ENCODE measurements around the gene SLC6A19.

SLC6A19 gene

GRCh38 chr5:1274471-1274870 is 73.1 kb downstream of the SLC6A19 start:
- no peaks in the 10 kb centered on the region for H3K27me3 ChIP-seq (ENCODE audit: control insufficient read depth in 1 of 2, insufficient read depth in 1 of 2, low read length in 2 of 2)
- no peak overlapping the region for H3K9ac ChIP-seq (ENCODE audit: low read length)
- no peak overlapping the region for H3K4ac ChIP-seq (ENCODE audit: low read depth in 1 of 2, low read length in 2 of 2)
- no peak overlapping the region for H2AK5ac ChIP-seq (ENCODE audit: low read length, severe bottlenecking)
- no peak overlapping the region for H4K8ac ChIP-seq (ENCODE audit: low read length)
- no peak overlapping the region for H3K14ac ChIP-seq (ENCODE audit: low read length in 2 of 2)
- H2BK15ac ChIP-seq (ENCODE audit: low read depth, poor library complexity, severe bottlenecking) = no peak overlapping the region
- H3K23ac ChIP-seq (ENCODE audit: low read length in 2 of 2) = no peak overlapping the region
- peaks cover 4% of the 10 kb centered on the region for H3K9me3 ChIP-seq (ENCODE audit: control insufficient read depth, low read length)
- H2BK120ac ChIP-seq (ENCODE audit: low read depth, low read length) = no peak overlapping the region
- no peak overlapping the region for H3K4me2 ChIP-seq (ENCODE audit: low read length, poor library complexity, severe bottlenecking)
- H4K91ac ChIP-seq (ENCODE audit: low read length) = no peak overlapping the region
- H2AFZ ChIP-seq (ENCODE audit: low read depth, low read length) = no peak overlapping the region
- no peak overlapping the region for H3K27ac ChIP-seq (ENCODE audit: low read length, poor library complexity, severe bottlenecking)
- 89% methylated on average over 16 of the region's 16 CpGs for WGBS
- H3K18ac ChIP-seq (ENCODE audit: low read depth in 1 of 2, low read length in 2 of 2) = no peak overlapping the region
- H3K4me1 ChIP-seq (ENCODE audit: control insufficient read depth, insufficient read depth, low read depth, low read length) = no peaks in the 10 kb centered on the region
- no peak for DNase-seq
- no peak overlapping the region for H2BK5ac ChIP-seq (ENCODE audit: low read depth, low read length, poor library complexity, severe bottlenecking)
- no peak overlapping the region for H2BK12ac ChIP-seq (ENCODE audit: low read length in 2 of 2)
- H3K4me3 ChIP-seq (ENCODE audit: insufficient read depth in 1 of 2, low read depth in 1 of 2, low read length in 2 of 2) = no peak overlapping the region
- H3K79me1 ChIP-seq (replicated peaks; ENCODE audit: low read length, poor library complexity, severe bottlenecking) = no peaks in the 10 kb centered on the region
- no peaks in the 10 kb centered on the region for H3K36me3 ChIP-seq (ENCODE audit: control insufficient read depth in 1 of 2, insufficient read depth in 2 of 2, low read depth in 1 of 2, low read length in 2 of 2)

Measured in mesenchymal stem cell (in vitro differentiated cells and primary cell).